SK-N-SH (cell line): ENCODE results near the gene ACSBG1. TPM values are rescaled to one million over a fixed set of nuclear protein-coding genes. Genes with fewer than 3 reads are reported as not detected.

Source experiments
- CTCF ChIA-PET: fragments of 300-600, 350-600 bp; formaldehyde crosslinking; extraction: SDS; loops from one replicate; lab custom pipeline; 2021; lab: Yijun Ruan, JAX
- POLR2A ChIA-PET: fragments of 350-600 bp; sonication (Branson Sonifier 250); formaldehyde crosslinking; extraction: SDS; loops from one replicate; lab custom pipeline; 2020; ENCODE audit warnings: antibody characterized with exemption, inconsistent platforms; lab: Yijun Ruan, JAX
- DNase-seq: peaks from one replicate; pipeline ENCODE4 v3.0.0; 2012
- H2AFZ ChIP-seq: fragments of 200-600 bp; sonication (generic); 2 replicates; pipeline ENCODE4 v1.8.1; 2016; ENCODE audit warnings: antibody characterized with exemption, mild to moderate bottlenecking, low read depth
- H3F3A ChIP-seq: fragments of 200-600 bp; sonication (generic); replicated peaks from 2 replicates; pipeline ENCODE3; 2016; ENCODE audit warnings: antibody characterized with exemption, mild to moderate bottlenecking; ENCODE audit not compliant: insufficient read depth
- H3K27ac ChIP-seq, 2 experiments: fragments of 200-500 bp in 1 of 2; fragments of 200-600 bp in 1 of 2; sonication (Bioruptor generic) in 1 of 2; sonication (generic), shearing (Covaris generic) in 1 of 2; 2 replicates each; pipeline versions ENCODE4 v1.5.1 to v1.6.1; 2014 to 2016; ENCODE audit warnings: low read depth in 2 of 2, inconsistent platforms in 1 of 2, low read length in 1 of 2, mild to moderate bottlenecking in 1 of 2, mixed read lengths in 1 of 2
- H3K27me3 ChIP-seq: fragments of 200-600 bp; sonication (generic), shearing (Covaris generic); 2 replicates; pipeline ENCODE4 v1.6.1; 2016; ENCODE audit warnings: mixed run types; ENCODE audit not compliant: insufficient read depth
- H3K36me3 ChIP-seq, 2 experiments: fragments of 200-500 bp in 1 of 2; fragments of 200-600 bp in 1 of 2; sonication (Bioruptor generic) in 1 of 2; sonication (generic) in 1 of 2; replicated peaks in 1 of 2; 2 replicates each; pipeline versions ENCODE3 to v1.5.1; 2014 to 2016; ENCODE audit warnings: low read length in 1 of 2, mild to moderate bottlenecking in 1 of 2; ENCODE audit not compliant: insufficient read depth in 2 of 2, control insufficient read depth in 1 of 2
- H3K4me1 ChIP-seq, 2 experiments: fragments of 200-500 bp in 1 of 2; fragments of 200-600 bp in 1 of 2; sonication (Bioruptor generic) in 1 of 2; sonication (generic), shearing (Covaris generic) in 1 of 2; 2 replicates each; pipeline versions ENCODE4 v1.5.1 to v1.6.1; 2014 to 2016; ENCODE audit warnings: low read depth in 1 of 2, low read length in 1 of 2, mixed run types in 1 of 2; ENCODE audit not compliant: insufficient read depth in 2 of 2, control insufficient read depth in 1 of 2
- H3K4me2 ChIP-seq: fragments of 200-600 bp; sonication (generic), shearing (Covaris generic); 2 replicates; pipeline ENCODE4 v1.6.1; 2017; ENCODE audit warnings: mixed run types
- H3K4me3 ChIP-seq, 2 experiments: fragments of 200-500 bp in 1 of 2; fragments of 200-600 bp in 1 of 2; sonication (Bioruptor generic) in 1 of 2; sonication (generic), shearing (Covaris generic) in 1 of 2; 2 replicates each; pipeline versions ENCODE4 v1.5.1 to v1.8.1; 2014 to 2016; ENCODE audit warnings: low read depth in 2 of 2, inconsistent platforms in 1 of 2, low read length in 1 of 2, mild to moderate bottlenecking in 1 of 2, mixed read lengths in 1 of 2, moderate library complexity in 1 of 2
- H3K79me2 ChIP-seq: fragments of 200-600 bp; sonication (generic); 2 replicates; pipeline ENCODE4 v1.8.1; 2017; ENCODE audit warnings: mild to moderate bottlenecking; ENCODE audit not compliant: insufficient read depth
- H3K9ac ChIP-seq: fragments of 200-600 bp; sonication (generic); 2 replicates; pipeline ENCODE4 v1.6.1; 2017; ENCODE audit warnings: mixed run types
- H3K9me2 ChIP-seq: fragments of 200-600 bp; sonication (generic); 2 replicates; pipeline ENCODE4 v1.6.1; 2017; ENCODE audit warnings: mixed run types
- H3K9me3 ChIP-seq: fragments of 200-600 bp; sonication (generic); 2 replicates; pipeline ENCODE4 v1.6.1; 2017; ENCODE audit warnings: mixed run types, mild to moderate bottlenecking, moderate library complexity
- H4K20me1 ChIP-seq: fragments of 200-600 bp; sonication (generic); 2 replicates; pipeline ENCODE4 v1.6.1; 2017; ENCODE audit warnings: mild to moderate bottlenecking, mixed run types; ENCODE audit not compliant: insufficient read depth
- CHD2 ChIP-seq: fragments of 150-350 bp; IDR thresholded peaks from 2 replicates; pipeline ENCODE4 v1.6.1; 2018; ENCODE audit warnings: low read length; ENCODE audit not compliant: partially characterized antibody
- EP300 ChIP-seq, 2 experiments: IDR thresholded peaks; 2 replicates each; pipeline versions ENCODE4 v1.4.0 to v1.6.1; 2012; ENCODE audit warnings: borderline replicate concordance in 1 of 2, low read depth in 1 of 2, low read length in 1 of 2
- FOSL2 ChIP-seq: IDR thresholded peaks from 2 replicates; pipeline ENCODE4 v1.4.0; 2012; ENCODE audit warnings: low read depth, mild to moderate bottlenecking, moderate library complexity, borderline replicate concordance
- JUND ChIP-seq: IDR thresholded peaks from 2 replicates; pipeline ENCODE4 v1.4.0; 2012
- MEF2A ChIP-seq: IDR thresholded peaks from 2 replicates; pipeline ENCODE4 v1.4.0; 2012; ENCODE audit warnings: low read depth, borderline replicate concordance
- MXI1 ChIP-seq: IDR thresholded peaks from 2 replicates; pipeline ENCODE4 v1.6.1; 2012; ENCODE audit warnings: mild to moderate bottlenecking, low read depth, low read length, improper control_type of control experiment
- NFIC ChIP-seq: IDR thresholded peaks from 2 replicates; pipeline ENCODE4 v1.4.0; 2012; ENCODE audit warnings: borderline replicate concordance
- POLR2AphosphoS5 ChIP-seq: IDR thresholded peaks from 2 replicates; pipeline ENCODE4 v1.6.1; 2012; ENCODE audit warnings: low read depth, low read length
- RAD21 ChIP-seq: IDR thresholded peaks from 2 replicates; pipeline ENCODE4 v1.6.1; 2012; ENCODE audit warnings: mild to moderate bottlenecking, low read length
- RXRA ChIP-seq: IDR thresholded peaks from 2 replicates; pipeline ENCODE4 v1.4.0; 2012; ENCODE audit warnings: low read depth, mild to moderate bottlenecking, borderline replicate concordance
- SIN3A ChIP-seq: IDR thresholded peaks from 2 replicates; pipeline ENCODE4 v1.6.1; 2012; ENCODE audit warnings: low read depth, mild to moderate bottlenecking, low read length, moderate library complexity, borderline replicate concordance
- TAF1 ChIP-seq: IDR thresholded peaks from 2 replicates; pipeline ENCODE4 v1.6.1; 2012; ENCODE audit warnings: low read depth, mild to moderate bottlenecking, low read length, moderate library complexity, borderline replicate concordance
- TCF12 ChIP-seq: IDR thresholded peaks from 2 replicates; pipeline ENCODE4 v1.4.0; 2012
- USF2 ChIP-seq: fragments of 150-350 bp; IDR thresholded peaks from 2 replicates; pipeline ENCODE4 v1.6.1; 2017; ENCODE audit warnings: antibody characterized with exemption, low read length, low read depth, borderline replicate concordance
- YY1 ChIP-seq: IDR thresholded peaks from 2 replicates; pipeline ENCODE4 v1.4.0; 2012; ENCODE audit warnings: low read depth, mild to moderate bottlenecking
- WGBS: methylation state at CpG from one replicate; pipeline ENCODE4 v1.1.6; 2017; ENCODE audit warnings: low lambda C conversion rate; 5-methylcytosine and 5-hydroxymethylcytosine counted together
- polyA plus RNA-seq, 3 experiments: library from polyadenylated mRNA; depleted of rRNA; stranded (reverse); fragments of >200 nt; gene quantifications; 2 replicates each; pipeline ENCODE4 v1.2.3, GENCODE V29; 2012
- TF ChIP-seq, protein P1 (sequence below): IDR thresholded peaks from 2 replicates; pipeline ENCODE4 v1.4.0; 2012; ENCODE audit warnings: low read depth, borderline replicate concordance

The ACSBG1 gene
- polyA plus RNA-seq, 1 of the 3 experiments (the other 2 are of a cell fraction): under 0.01 TPM

- CTCF ChIA-PET: interaction anchor here (0.7 to 8.4 kb wide), 5 partner anchors 17 to 127 kb away, joined by 3 to 72 read pairs (median 24); no protein-coding TSS in a partner anchor
- TF ChIP-seq, protein P1, sequence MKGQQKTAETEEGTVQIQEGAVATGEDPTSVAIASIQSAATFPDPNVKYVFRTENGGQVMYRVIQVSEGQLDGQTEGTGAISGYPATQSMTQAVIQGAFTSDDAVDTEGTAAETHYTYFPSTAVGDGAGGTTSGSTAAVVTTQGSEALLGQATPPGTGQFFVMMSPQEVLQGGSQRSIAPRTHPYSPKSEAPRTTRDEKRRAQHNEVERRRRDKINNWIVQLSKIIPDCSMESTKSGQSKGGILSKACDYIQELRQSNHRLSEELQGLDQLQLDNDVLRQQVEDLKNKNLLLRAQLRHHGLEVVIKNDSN: no peak
- TF ChIP-seq CHD2 (no peak), POLR2AphosphoS5 (no peak), FOSL2 (no peak), RAD21 (no peak), NFIC (peak; percentile 28; the same call in 1 of the 2 replicates), TAF1 (no peak), MEF2A (no peak)
- POLR2A ChIA-PET: no interaction called here
- Histone ChIP-seq H3K36me3 (no peaks in the 10 kb centered on the region), H3F3A (peaks cover 6% of the 10 kb centered on the region), H3K9me2 (no peaks in the 10 kb centered on the region), H3K4me1 (peaks cover 0 to 7% of the 10 kb centered on the region in 2 experiments; a peak in 1 of 4 replicates), H3K4me2 (no peak overlapping the region), H3K4me3 (no peak overlapping the region), H3K27ac (no peak overlapping the region), H3K79me2 (no peaks in the 10 kb centered on the region), H2AFZ (no peak overlapping the region), H3K9ac (no peak overlapping the region), H4K20me1 (no peaks in the 10 kb centered on the region), H3K27me3 (no peaks in the 10 kb centered on the region), H3K9me3 (no peaks in the 10 kb centered on the region)
- 70% methylated on average over 8 of the region's 8 CpGs for WGBS
- DNase-seq: no peak
These were observed 105.2 kb downstream of the ACSBG1 start for GRCh38 chr15:78129077-78129750.

DNA sequence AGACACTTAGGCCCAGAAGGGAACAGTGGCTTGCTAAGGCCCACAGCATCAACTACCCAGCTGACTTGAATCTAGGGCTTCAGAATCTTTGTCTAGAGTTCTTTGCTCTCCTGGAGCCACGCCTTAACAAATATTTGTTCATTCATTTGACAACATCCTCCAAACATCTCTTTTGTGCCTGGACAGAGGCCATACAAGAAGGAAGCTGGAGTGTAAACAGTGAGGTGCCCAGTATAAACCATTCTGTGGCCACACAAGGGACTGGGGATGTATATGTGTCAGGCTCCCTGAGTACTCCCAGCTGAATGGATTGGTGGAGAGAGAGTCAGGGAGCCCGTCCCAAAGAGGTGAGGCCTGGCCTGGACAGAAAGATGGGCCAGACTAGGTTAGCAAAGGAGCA lies 106.5 kb downstream of the ACSBG1 start:
- POLR2A ChIA-PET: no interaction called here
- no peak overlapping the region for H3K4me2 ChIP-seq

More for the DNA sequence above, 106.5 kb downstream of the ACSBG1 start:
- H3K4me3 ChIP-seq: no peak overlapping the region
- H3K4me1 ChIP-seq: peaks cover 0 to 7% of the 10 kb centered on the region in 2 experiments; a peak in 1 of 4 replicates
- no peaks in the 10 kb centered on the region for H3K9me3 ChIP-seq
- H3K36me3 ChIP-seq: no peaks in the 10 kb centered on the region
- H3K27ac ChIP-seq: no peak overlapping the region
- 92% methylated on average over 2 of the region's 2 CpGs for WGBS
- H2AFZ ChIP-seq: no peak overlapping the region
- no peaks in the 10 kb centered on the region for H3K27me3 ChIP-seq
- DNase-seq: no peak
- H4K20me1 ChIP-seq: no peaks in the 10 kb centered on the region
- peaks cover 6% of the 10 kb centered on the region for H3F3A ChIP-seq
- TF ChIP-seq RAD21 (no peak), JUND (no peak), YY1 (no peak), FOSL2 (no peak), EP300 (IDR thresholded peaks at IDR 0.05; ENCODE audit: borderline replicate concordance in 1 of 2, low read depth in 1 of 2, low read length in 1 of 2) (no peak), MXI1 (no peak), USF2 (no peak), SIN3A (no peak), TAF1 (no peak), TCF12 (no peak), RXRA (no peak)
- no peak overlapping the region for H3K9ac ChIP-seq
- no peaks in the 10 kb centered on the region for H3K79me2 ChIP-seq
- CTCF ChIA-PET: interaction anchor here (1.9 to 8.4 kb wide), 3 partner anchors 15 to 114 kb away, joined by 7 to 72 read pairs (median 14); no protein-coding TSS in a partner anchor
- no peaks in the 10 kb centered on the region for H3K9me2 ChIP-seq
